GM18499 (cell line): ENCODE measurements around the gene PIGM.

Experiments used
- ATAC-seq: cut with Tn5 transposase; IDR thresholded peaks from one replicate; pipeline ENCODE4 v1.9.1; 2021; ENCODE audit warnings: moderate number of reproducible peaks; ENCODE audit not compliant: insufficient read depth, unreplicated experiment

PIGM gene

DNA sequence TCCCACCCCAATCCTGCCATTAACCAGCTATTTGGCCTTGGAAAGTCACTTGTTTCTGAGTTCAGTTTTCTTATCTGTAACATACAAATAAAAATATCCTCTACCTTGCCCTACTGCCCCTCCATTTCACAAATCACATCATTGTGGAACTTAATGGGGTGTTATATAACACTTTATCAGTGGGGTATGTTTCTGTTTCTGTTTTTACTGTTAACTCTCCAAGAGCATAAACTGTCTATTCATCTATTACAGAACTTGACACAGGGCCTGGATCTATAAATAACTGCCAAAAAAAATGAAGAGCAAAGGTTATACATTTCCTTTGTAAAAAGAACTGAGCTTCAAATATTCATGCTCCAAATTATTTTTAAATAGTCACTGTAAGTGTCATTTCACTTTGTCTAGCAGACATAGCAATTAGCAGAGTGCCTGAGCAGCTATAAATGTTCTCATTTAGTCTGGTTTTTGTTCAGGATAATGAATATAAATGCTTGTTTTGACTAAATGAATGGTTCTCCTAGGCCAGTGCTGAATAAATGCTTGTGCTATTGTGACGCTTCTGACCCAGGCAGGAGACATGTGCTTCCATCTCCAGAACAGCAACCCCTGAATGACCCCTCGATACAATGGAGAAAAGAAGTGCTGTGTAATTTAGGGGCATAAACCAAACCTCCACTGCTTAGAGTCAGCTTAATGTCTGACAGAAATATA, 7.4 kb downstream of the PIGM start:
- no peak for ATAC-seq

DNA sequence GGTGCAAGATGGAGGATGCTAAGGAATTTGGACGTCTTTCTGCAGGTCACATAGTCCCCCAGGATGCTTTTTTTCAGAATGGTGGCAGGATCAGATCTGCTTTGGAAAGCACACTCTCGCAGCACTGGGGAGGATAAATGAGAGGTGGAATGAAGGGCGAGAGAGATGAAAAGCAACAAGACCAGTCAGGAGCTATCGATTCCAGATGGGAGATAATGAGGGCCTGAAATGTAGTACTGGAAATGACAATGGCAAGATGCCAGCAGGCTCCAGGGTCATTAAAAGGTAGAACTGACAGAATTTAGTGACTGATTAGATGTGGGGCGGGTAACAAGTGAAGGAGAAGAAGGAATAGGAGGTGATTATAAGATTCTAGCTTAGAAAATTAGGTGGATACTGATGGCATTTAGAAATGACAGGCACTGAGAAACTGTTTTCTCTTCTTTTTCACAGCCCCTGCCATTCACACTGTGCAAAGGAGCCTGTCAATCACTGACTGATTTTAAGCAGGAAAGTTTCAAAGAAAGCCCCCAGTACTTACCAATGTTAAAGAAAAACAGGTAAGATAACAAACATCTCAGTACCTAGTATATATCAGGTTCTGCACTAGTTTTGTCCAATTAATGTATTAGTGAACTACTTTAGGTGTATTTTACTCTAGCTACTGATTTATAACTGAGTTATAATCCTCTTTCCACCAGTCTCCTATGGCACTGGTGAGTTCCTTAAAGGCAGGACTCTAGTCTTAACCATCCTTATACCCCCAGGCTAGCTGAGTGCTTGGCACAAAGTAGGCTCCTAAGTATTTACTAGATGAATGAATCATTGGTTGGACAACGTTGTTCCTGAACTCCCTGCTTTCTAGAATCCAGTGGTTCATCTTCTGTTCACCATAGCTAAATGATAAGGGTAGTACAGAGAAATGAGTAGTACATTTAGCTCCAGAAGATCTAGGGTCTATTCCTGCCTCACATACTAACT, 9.2 kb downstream of the PIGM start:
- no peak for ATAC-seq

DNA sequence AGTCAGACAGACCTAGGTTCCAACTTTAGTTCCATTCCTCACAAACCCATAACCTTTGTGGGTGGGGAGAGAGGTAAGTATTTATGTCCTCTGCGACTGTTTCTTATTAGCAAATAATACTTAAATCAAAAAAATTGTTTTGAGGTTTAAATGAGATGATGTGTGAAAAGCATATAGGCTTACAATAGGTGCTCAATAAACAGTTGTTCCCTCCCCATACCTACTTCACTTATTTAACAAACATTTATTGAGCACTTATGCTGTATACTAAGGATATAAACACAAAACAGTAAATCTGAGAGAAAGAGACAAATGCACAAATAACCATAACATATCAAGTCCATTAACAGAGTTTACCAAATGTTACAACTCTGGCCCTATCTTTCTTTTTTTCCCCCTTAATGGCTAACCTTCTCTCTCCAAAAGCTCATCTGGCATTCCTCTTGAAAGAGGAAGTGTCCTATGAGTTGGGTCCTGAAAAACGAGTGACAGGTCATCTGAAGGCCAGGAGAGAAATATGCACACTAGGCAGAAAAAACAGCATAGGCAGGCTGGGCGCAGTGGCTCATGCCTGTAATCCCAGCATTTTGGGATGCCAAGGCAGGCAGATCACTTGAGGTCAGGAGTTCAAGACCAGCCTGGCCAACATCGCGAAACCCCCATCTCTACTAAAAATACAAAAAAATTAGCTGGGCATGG, 10.3 kb downstream of the PIGM start:
- ATAC-seq = no peak

DNA sequence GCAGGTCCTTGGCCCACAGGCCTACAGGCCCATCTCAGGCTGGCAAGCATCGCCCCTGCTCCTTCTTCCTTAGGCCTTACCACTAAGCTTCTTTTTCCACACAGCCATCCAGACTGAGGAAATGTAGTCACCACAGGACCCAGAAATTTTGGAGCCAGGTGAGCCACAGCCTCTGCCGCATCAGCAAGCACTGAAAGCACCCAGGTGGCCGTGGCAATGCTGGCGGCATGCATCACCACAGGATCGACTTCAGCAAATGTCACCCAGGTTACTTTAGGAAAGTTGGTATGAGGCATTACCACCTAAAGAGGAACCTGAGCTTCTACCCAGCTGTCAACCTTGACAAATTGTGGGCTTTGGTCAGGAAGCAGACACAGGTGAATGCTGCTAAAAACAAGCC, 11.6 kb downstream of the PIGM start:
- no peak for ATAC-seq

DNA sequence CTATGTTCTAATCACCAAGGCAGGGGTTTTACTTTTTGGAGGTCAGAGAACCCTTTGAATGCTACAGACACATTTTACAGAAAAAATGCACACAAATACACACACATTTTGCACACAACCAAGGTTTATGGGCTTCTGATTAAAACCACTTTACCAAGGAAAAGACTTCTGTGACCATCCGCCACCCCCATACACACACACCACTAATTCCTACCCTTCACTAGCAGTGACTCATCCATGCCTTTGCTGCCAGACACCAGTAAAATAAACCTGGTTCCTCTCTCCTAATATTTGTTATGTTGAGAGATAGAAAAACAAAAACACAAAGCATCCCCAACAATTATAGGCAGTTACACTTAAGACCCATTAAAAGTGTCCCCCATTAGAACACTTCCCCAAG, 12.9 kb downstream of the PIGM start:
- no peak for ATAC-seq

DNA sequence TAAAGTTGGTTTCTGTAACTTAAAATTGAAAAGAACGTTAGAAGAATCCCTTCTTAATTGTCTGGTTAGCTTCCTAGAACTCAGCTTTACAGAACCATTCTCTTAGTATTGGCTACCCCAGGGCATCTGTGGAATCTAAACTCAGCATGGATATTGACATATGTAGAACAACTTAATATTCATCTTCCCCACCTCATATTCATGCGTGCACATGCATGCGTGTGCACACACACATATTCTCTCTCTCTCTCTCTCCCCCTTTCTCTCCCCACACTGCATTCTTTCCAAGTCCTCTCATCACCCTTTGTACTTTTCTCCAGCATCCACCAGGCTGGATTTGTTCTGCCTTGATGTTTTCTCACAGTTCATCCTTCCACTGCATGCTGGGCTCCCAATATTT, 13.4 kb downstream of the PIGM start:
- ATAC-seq = no peak

DNA sequence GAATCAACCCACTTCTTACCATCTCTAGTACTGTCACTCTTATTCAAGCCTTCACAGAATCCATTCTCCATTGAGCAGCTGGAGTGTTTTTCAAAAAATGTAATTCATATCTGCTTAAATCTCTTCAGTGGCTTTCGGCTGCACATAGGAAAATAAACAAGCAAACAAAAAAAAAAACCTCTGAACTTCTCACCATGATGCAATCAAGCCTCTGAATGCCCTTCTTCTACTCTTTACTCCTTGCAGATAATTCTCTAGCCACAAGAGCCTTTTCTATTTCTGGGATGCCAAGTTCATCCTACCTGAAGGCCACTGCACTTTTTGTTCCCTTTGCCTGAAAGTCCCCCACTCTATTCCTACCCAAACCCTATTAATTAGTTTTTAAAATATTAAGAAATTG, 14.2 kb downstream of the PIGM start:
- ATAC-seq = no peak

DNA sequence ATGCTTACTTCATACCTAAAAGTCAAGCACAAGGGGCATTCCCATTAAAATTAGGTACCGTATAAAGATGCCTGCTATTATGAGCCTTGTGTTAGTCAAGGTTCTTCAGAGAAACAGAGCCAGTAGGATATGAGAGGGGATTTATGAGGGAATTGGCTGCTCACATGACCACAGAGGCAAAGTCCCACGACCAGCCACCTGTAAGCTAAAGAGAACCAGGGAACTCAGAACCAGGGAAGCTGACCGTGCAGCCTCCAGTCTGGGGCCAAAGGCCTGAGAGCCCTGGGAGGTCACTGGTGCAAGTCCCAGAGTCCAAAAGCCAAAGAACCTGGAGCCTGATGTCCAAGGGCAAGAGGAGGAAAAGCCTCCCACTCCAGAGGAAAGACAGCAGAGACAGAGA, 20.0 kb downstream of the PIGM start:
- no peak for ATAC-seq

DNA sequence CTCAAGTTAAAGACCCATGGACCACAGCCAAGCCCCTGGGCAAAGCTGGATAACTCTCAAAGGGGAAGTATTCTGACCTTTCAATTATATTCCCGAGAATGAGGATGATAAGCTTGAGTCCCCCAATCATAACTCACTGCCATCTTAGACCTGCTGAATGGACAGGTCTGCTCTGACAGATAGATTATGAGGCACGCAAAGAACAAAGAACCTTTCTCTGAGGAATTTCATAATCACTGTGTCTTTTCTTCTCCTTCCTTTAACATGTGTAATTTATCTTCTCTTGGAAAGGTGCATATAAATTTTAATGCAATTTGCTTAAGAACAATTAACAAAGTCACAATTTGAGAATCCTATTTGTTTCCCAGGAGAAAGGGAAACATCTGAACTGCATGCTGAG, 22.0 kb downstream of the PIGM start:
- ATAC-seq = no peak

DNA sequence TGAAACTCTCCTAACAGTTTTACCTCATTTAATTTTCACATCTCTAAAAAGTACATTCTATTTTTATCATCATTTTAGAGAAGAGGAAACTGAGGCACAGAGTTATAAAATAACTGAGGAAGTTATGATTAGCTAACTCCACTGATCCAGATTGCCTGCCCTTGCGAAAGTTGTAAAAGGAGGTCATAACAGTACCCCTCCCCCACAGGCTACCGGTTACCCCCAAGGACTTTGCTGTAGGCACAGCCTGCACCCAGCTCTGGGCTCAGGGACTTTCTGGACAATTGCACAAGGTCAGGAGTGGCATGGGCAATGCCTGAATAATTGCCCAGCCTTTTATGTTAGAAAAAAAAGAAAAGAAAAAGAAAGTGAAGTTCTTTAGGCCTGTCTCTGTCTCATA, 22.7 kb downstream of the PIGM start:
- ATAC-seq = no peak

DNA sequence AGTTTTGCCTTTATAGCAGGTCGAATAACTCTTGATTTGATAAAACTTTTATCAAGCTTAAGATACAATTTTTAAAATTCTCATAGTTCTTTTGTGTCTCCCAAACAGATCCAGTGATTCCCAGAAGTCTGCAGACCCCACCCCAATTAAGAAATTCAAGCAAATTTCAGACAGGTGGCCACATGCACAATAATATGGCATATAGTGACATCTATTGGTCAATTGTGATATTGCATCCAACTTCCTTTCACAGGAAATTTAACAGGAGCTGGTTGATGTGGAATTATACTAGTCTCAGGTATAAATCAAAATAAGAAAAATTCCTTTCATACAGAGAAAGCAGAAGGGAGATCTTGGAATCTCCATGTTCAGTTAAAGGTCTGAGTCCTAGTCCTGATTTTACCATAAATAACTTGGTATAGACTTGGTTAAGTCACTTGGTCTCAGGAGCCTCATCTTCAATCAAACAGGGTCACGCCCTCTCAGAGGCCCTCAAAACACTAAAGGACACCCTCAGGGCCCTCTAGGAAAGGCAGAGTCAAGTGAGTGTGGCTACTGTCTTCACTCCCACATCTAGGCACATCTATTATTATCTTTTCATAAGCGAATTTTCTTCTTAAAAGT, 24.1 kb downstream of the PIGM start:
- ATAC-seq = no peak

DNA sequence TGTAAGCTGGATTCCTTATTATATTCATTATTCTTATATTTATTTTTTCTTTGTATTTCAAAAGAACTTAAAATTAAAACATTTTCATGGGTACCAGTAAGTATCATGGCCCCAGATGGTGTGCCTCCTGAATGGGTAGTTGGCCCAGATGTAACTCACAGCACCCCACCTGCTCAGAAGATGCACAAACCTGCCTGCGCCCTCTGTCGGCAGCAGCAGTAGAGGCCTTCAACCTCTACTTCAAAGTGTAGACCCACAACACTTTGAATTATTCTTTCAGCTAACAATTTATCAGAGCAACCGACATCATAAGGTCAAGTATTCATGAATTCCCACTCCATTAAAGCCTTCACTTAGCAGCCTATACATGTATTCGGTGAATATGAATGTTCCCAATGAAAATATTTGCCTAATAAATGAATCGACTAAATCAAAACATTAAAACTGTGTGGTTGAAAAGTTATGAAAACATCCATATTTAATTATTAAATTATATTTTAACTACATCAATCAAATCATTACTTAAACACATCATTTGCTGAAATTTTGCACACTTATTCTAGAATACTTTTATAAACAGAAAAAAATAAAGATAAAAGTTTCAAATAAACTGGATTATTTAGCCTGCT, 25.4 kb downstream of the PIGM start:
- no peak for ATAC-seq

DNA sequence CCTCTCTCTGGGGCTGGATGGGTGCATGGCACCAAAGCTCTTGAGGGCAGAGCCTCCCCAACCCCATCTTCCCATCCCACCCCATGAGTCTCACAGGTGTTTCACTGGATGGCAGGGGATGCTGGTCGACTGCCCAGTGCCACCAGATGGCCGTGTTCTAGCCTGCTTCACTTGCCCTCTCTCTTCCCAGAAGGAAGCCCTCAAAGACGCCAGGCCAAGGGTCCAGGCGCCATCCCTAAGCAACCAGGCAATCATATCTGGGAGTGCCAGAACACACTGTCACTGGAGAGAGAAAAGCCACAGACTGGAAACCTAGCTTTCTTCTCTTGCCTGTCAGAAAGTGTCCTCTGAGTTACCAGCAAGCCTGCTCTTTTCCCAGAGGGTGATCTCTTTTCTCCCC, 26.7 kb downstream of the PIGM start:
- no peak for ATAC-seq

DNA sequence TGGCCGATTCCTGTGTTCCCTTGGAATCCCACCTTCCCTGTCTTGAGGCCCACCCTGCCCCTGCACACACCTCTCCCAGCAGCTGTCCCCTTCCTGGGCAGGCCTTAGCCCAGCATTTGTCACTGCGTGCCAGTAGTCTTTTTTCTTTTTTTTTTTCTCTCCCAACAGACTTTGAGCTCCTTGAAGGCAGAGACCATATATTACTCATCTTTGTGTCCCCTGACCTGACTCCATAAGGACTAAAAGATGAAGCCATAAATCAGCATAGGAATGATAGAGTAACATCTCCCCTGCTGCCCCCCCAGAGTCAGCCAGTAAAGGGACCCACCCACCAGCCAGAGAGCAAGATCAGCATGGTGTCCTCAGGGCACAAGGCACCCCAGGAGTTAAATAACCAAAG, 27.4 kb downstream of the PIGM start:
- no peak for ATAC-seq

DNA sequence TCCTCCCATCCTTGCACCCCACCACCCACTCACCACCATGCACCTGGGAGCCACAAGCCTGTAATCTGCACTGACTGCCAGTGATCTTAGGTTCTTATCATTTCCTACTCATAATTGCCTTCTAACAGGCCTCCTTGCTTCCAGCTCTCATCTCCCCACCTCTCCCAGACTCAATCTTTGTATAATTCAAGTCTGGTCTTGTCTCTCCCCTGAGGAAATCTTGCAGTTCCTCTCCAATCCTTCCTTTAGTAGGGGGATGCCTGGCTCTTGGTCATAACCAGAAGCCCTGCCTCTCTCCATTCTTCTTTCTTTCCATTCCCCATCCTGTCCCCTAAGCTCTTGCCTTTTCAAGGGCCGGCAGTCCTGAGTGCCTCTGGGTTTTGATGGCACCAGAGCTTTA, 27.8 kb downstream of the PIGM start:
- no peak for ATAC-seq

DNA sequence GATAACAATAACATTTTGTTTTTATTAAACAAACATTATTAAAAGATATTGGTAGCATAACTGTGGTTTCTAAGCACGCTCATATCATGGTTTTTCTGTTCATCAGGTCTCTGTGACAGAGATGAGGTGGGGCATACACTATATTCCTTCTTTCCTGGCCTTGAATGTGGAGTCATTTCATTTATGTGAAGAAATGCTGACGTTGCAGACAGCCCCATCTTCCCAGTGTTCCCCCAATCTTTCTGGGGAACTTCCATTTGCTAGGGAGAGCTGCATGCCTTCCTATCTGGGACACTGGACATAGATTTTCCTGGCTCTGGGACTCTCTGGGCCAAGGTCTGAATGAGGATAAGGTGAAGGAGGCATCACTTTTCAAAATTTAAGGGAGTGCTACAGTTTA, 30.4 kb downstream of the PIGM start:
- ATAC-seq = no peak

DNA sequence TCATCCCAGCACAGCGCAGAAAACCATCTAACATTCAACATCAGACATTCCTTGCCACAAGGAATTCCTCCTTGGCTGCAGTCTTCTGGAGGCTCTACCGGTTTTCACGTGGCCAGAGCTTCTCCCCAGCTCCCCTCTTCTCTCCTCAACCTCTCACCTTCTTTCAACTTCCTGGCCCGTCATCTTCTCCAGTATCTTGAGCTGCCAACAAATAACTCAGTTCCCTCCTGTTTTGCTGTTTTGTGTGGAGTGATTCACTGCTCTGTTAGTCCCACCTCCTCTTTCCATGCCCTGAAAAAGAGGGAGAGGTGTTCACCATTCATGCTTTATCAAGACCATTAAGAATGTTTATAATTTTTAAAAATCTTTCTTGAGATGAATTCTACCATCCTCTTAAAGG, 32.6 kb downstream of the PIGM start:
- ATAC-seq = no peak

DNA sequence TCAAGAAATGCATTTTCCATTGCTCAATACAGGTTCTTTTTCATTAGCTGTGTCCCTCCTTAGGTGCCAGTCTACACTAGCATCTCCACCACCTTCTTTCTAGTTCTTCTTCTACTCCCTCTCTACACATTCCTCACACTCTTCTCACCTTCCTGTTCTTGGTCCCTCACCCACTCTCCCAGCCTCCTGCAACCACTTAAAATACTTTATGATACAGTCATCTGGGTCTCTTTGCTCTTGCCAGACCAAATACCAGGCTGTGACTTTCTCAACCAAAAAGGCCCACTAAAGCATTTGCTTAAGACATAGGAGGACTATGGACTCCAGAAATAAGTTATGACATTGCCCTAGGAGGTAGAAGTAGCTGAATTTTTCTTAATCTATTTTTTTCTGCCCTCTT, 35.1 kb downstream of the PIGM start:
- no peak for ATAC-seq

DNA sequence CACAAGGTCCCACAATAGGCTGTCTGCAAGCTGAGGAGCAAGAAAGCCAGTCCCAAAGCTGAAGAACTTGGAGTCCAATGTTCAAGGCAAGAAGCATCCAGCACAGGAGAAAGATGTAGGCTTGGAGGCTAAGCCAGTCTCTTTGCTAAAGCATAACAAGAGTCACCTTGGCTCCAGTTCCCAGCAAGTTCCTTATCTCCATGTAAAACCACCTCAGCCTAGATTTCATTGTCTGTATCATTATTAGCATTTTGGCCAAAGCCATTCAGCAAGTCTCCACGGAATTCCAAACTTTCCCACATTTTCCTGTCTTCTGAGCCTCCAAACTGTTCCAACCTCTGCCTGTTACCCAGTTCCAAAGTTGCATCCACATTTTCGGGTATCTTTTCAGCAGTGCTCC, 36.9 kb downstream of the PIGM start:
- ATAC-seq = no peak

DNA sequence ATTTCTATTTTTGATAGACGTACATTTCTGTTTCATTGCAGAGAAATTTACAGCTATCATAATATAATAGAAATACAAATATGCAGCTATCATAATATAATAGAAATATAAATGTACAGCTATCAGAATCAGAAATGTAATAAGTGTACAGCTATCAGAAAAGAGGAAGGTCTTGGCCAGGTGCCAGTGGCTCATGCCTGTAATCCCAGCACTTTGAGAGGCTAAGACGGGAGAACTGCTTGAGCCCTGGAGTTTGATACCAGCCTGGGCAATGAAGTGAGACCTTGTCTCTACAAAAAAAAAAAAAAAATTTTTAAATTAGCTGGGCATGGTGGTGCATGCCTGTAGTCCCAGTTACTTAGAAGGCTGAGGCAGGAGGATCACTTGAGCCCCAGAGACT, 37.9 kb downstream of the PIGM start:
- no peak for ATAC-seq
